Upper lobe of left lung (tissue), 6 donors: ENCODE measurements around the gene TBX18. TPM values are rescaled to one million over a fixed set of nuclear protein-coding genes. Genes with fewer than 3 reads are reported as not detected.

Source experiments
- ATAC-seq, 2 donors: fragments of 200-7000 bp; cut with Tn5 transposase; one replicate each; pipeline ENCODE4 v1.9.1; 2022; ENCODE audit warnings: mild to moderate bottlenecking in 2 of 2, moderate library complexity in 2 of 2; ENCODE audit not compliant: low FRiP score in 2 of 2
- DNase-seq, 2 donors: peaks; one replicate each; pipeline ENCODE4 v3.0.0-alpha.2; 2019 to 2020
- H3K27ac ChIP-seq, 4 donors: fragments of 200-600 bp; sonication (generic); one replicate each; pipeline ENCODE4 v1.5.1; 2016 to 2019
- H3K27me3 ChIP-seq, 4 donors: fragments of 200-600 bp; sonication (generic); one replicate each; pipeline ENCODE4 v1.5.1; 2017 to 2019
- H3K36me3 ChIP-seq, 4 donors: fragments of 200-600 bp; sonication (generic); one replicate each; pipeline ENCODE4 v1.5.1; 2016 to 2019
- H3K4me1 ChIP-seq, 4 donors: fragments of 200-600 bp; sonication (generic); one replicate each; pipeline ENCODE4 v1.5.1; 2018 to 2019
- H3K4me3 ChIP-seq, 4 donors: fragments of 200-600 bp; sonication (generic); one replicate each; pipeline ENCODE4 v1.5.1; 2017 to 2019; ENCODE audit warnings: mild to moderate bottlenecking in 2 of 4, moderate library complexity in 1 of 4
- H3K9me3 ChIP-seq, 4 donors: fragments of 200-600 bp; sonication (generic); one replicate each; pipeline ENCODE4 v1.5.1; 2018 to 2019
- CTCF ChIP-seq, 6 experiments: fragments of 450-650 bp in 4 of 6; fragments of 200-600 bp in 2 of 6; sonication (generic) in 2 of 6; IDR thresholded peaks; one replicate each; pipeline ENCODE4 v1.5.1; 2016 to 2019; ENCODE audit warnings: antibody characterized with exemption in 6 of 6
- EP300 ChIP-seq, 4 donors: sonication (generic); formaldehyde crosslinking; IDR thresholded peaks; one replicate each; pipeline ENCODE4 v1.5.1; 2017; ENCODE audit warnings: antibody characterized with exemption in 4 of 4, control low read depth in 2 of 4
- POLR2A ChIP-seq, 4 donors: fragments of 450-650 bp; IDR thresholded peaks; one replicate each; pipeline ENCODE4 v1.5.1; 2016 to 2017; ENCODE audit warnings: antibody characterized with exemption in 4 of 4, mild to moderate bottlenecking in 2 of 4
- POLR2AphosphoS5 ChIP-seq, 2 donors: sonication (generic); formaldehyde crosslinking; IDR thresholded peaks; one replicate each; pipeline ENCODE4 v1.5.1; 2017; ENCODE audit warnings: antibody characterized with exemption in 2 of 2
- WGBS, 2 donors: methylation state at CpG; one replicate each; pipeline ENCODE4 v1.1.5; 2017 to 2018; 5-methylcytosine and 5-hydroxymethylcytosine counted together
- total RNA-seq, 6 donors: library from RNA; depleted of rRNA in 4 of 6; stranded (reverse); fragments of >200 nt in 4 of 6; gene quantifications; one replicate each; pipeline versions ENCODE4 v1.1.0 to v1.2.1, GENCODE V29; 2016 to 2021
- donor health status: DM: no; HTN: no; CAD: no; lungs with moderate emphysema.
- donor health status: DM: no; HTN: yes; CAD: no; lungs with severe emphysema.

TBX18 gene
- under 1 TPM in 3 of 6 donors, not detected in 3; 0.20 to 0.49 (median 0.44) TPM for total RNA-seq

DNA sequence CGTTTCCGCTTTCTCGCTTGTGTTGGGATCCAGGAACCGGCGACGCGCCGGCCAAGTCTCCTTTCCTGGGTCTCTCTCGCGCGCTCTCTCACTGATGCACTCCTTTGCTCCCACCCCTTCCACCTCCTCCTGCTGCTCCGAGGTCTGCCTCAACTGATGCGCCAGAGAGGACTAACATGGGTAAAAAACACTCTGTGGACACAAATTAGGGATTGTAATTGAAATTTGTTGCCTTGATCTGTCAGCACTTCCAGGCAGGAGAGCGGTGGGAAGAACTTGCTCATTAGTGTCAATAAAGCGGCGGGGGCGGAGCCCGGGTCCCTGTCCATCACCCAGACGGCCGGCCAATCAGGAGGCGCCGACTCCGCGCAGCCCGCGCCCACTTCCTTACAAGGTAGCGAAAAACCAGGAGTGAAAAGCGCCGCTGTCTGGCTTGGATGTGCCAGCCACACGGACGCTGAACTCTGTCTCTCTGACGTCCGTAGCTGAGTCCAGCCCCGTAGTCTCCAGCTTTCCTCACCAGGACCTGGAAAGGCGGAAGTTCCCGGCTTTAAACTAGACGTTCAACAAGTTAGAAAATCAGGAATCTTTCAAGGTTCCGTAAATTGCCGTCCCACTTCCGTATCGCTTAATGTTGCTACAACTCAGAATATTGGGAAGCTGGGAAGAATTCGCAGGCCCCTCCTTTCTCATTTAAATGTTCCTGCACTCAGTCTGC lies at the start of gene TBX18:
Gene TBX18 (minus strand): TSS at position 267 of the 718 bp plus-strand sequence. CDS start 417 bp downstream, outside the sequence.
- peaks cover 12 to 34% (median 17%) of the 10 kb centered on the region in 4 donors for H3K4me1 ChIP-seq
- no peaks in the 10 kb centered on the region for H3K36me3 ChIP-seq
- H3K9me3 ChIP-seq: peaks cover 0 to 6% (median 3%) of the 10 kb centered on the region in 4 donors
- H3K4me3 ChIP-seq: peak within 1 kb of the TSS; percentile 2 to 37 (median 26)
- TF ChIP-seq POLR2AphosphoS5 (IDR thresholded peaks at IDR 0.05) (no peak), CTCF (IDR thresholded peaks at IDR 0.05) (no peak), EP300 (IDR thresholded peaks at IDR 0.05) (no peak), POLR2A (IDR thresholded peaks at IDR 0.05) (no peak)
- DNase-seq (peak; percentile 39 to 90), ATAC-seq (peak in 1 of 2 donors; percentile 93)
- peaks cover 0 to 75% (median 32%) of the 10 kb centered on the region in 4 donors for H3K27me3 ChIP-seq
- WGBS, 2 donors: 6 to 9% methylated on average over 42 of the region's 42 CpGs
- peak within 1 kb of the TSS in 1 of 4 donors; percentile 4 for H3K27ac ChIP-seq

- Histone ChIP-seq H3K4me1 (no peaks in the 10 kb centered on the region), H3K9me3 (no peaks in the 10 kb centered on the region), H3K36me3 (no peaks in the 10 kb centered on the region), H3K27me3 (no peaks in the 10 kb centered on the region), H3K4me3 (no peak overlapping the region), H3K27ac (no peak overlapping the region)
- no peak for TF ChIP-seq CTCF (IDR thresholded peaks at IDR 0.05)
- TF ChIP-seq POLR2A (IDR thresholded peaks at IDR 0.05): no peak
- TF ChIP-seq EP300 (IDR thresholded peaks at IDR 0.05): no peak
- no peak for TF ChIP-seq POLR2AphosphoS5 (IDR thresholded peaks at IDR 0.05)
- ATAC-seq (no peak), DNase-seq (no peak)
Observed at GRCh38 chr6:84811351-84811750, 47.0 kb upstream of the TBX18 start.

DNA sequence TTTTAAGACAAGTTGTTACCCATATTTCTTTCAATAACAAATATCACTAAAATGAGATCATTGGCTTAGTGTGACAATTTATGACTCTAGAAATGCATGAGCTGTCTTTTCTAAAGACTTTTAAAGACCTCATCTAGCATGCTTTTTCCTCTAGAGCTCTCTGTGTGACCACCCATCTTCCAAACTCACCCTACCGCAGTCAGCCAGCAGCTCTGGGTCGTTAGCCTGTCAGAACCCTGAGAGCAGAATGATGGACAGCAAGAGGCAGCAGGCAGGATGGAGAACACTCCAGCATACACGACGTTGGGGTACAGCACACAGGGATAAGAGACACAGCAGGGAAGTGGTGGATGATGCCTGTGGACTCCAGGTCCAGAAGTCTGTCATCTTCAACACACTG lies 45.1 kb upstream of the TBX18 start:
- TF ChIP-seq POLR2AphosphoS5 (IDR thresholded peaks at IDR 0.05) (no peak), POLR2A (IDR thresholded peaks at IDR 0.05) (no peak), CTCF (IDR thresholded peaks at IDR 0.05) (no peak), EP300 (IDR thresholded peaks at IDR 0.05) (no peak)
- DNase-seq (no peak), ATAC-seq (no peak)
- Histone ChIP-seq H3K27me3 (no peaks in the 10 kb centered on the region), H3K36me3 (no peaks in the 10 kb centered on the region), H3K4me1 (no peaks in the 10 kb centered on the region), H3K27ac (no peak overlapping the region), H3K9me3 (no peaks in the 10 kb centered on the region), H3K4me3 (no peak overlapping the region)
- 14 to 24% methylated on average over 4 of the region's 4 CpGs for WGBS, 2 donors

DNA sequence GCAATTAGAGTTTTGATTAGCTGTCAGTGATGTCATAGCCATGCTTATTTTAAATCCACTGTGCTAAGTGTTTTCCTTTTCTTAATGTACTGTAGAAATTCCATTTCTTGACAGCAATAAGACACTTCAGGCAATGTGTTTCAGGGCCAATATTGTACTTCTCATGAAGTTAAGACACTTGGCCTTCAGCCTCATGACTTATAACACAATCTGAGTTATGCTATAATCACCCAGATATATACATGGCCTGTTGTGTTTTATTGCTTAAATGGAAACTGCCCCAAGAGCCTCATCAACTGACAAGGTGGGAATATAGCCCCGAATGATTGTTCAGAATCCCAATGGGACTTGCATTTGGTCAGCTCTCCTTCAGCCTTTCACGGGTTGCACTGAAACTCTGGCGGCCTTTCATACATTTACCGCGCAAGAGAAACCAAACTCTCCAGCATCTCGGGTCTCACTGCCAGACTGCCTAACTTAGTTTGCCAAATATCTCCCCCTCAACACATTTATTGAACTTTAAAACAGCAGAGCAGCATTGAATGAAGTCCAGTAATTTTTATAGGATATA lies 44.2 kb upstream of the TBX18 start:
- TF ChIP-seq CTCF (IDR thresholded peaks at IDR 0.05) (no peak), POLR2AphosphoS5 (IDR thresholded peaks at IDR 0.05) (no peak), EP300 (IDR thresholded peaks at IDR 0.05) (no peak), POLR2A (IDR thresholded peaks at IDR 0.05) (no peak)
- no peak overlapping the region for H3K27ac ChIP-seq
- no peaks in the 10 kb centered on the region for H3K9me3 ChIP-seq
- no peak for DNase-seq
- H3K27me3 ChIP-seq: no peaks in the 10 kb centered on the region
- H3K36me3 ChIP-seq: no peaks in the 10 kb centered on the region
- ATAC-seq: no peak
- no peak overlapping the region for H3K4me3 ChIP-seq
- H3K4me1 ChIP-seq: no peaks in the 10 kb centered on the region
- 75 to 82% methylated on average over 6 of the region's 6 CpGs for WGBS, 2 donors
